H1 (cell line): ENCODE results near the gene RAB3C. TPM values are rescaled to one million over a fixed set of nuclear protein-coding genes. Genes with fewer than 3 reads are reported as not detected.

ENCODE experiments used
- CTCF ChIA-PET: fragments of 300-600 bp; sonication (Branson Sonifier 250); formaldehyde crosslinking; loops from one replicate; lab custom pipeline; 2021; ENCODE audit not compliant: partially characterized antibody; lab: Charles Lee
- POLR2A ChIA-PET: fragments of 300-600 bp; sonication (Branson Sonifier 250); formaldehyde crosslinking; loops from one replicate; lab custom pipeline; 2021; ENCODE audit warnings: inconsistent platforms; ENCODE audit not compliant: partially characterized antibody; lab: Charles Lee
- DNase-seq, 2 experiments: peaks; one replicate each; pipeline versions ENCODE4 v3.0.0 to v3.0.0-alpha.2; 2010 to 2022; ENCODE audit warnings: low spot score in 2 of 2, low read depth in 1 of 2, mixed read lengths in 1 of 2
- FAIRE-seq: peaks from 2 replicates; lab custom pipeline; 2011; peaks lifted over from hg19 to GRCh38; lab: Jason Lieb, UNC
- H2AFZ ChIP-seq: 2 replicates; pipeline ENCODE4 v1.8.1; 2012; ENCODE audit warnings: low read length, inconsistent platforms
- H2AK5ac ChIP-seq: 2 replicates; pipeline ENCODE4 v1.6.1; 2013; ENCODE audit warnings: low read depth, low read length
- H2BK120ac ChIP-seq: replicated peaks from 2 replicates; pipeline ENCODE3; 2013; ENCODE audit warnings: low read depth, low read length, inconsistent platforms
- H2BK12ac ChIP-seq: 2 replicates; pipeline ENCODE4 v1.6.1; 2013; ENCODE audit warnings: low read depth, low read length
- H2BK15ac ChIP-seq: 2 replicates; pipeline ENCODE4 v1.6.1; 2013; ENCODE audit warnings: low read length
- H2BK20ac ChIP-seq: 2 replicates; pipeline ENCODE4 v1.6.1; 2013; ENCODE audit warnings: low read length
- H2BK5ac ChIP-seq: 2 replicates; pipeline ENCODE4 v1.6.1; 2013; ENCODE audit warnings: low read depth, low read length
- H3K14ac ChIP-seq: 2 replicates; pipeline ENCODE4 v1.6.1; 2013; ENCODE audit warnings: inconsistent platforms; ENCODE audit not compliant: insufficient read length
- H3K18ac ChIP-seq: 2 replicates; pipeline ENCODE4 v1.6.1; 2013; ENCODE audit warnings: low read length; ENCODE audit errors: extremely low read depth
- H3K23ac ChIP-seq: 2 replicates; pipeline ENCODE4 v1.6.1; 2013; ENCODE audit warnings: inconsistent platforms; ENCODE audit not compliant: insufficient read length
- H3K23me2 ChIP-seq: 2 replicates; pipeline ENCODE4 v1.6.1; 2013; ENCODE audit warnings: low read depth, low read length
- H3K27ac ChIP-seq: 2 replicates; pipeline ENCODE4 v1.6.1; 2011; ENCODE audit warnings: low read depth, low read length, inconsistent platforms
- H3K27me3 ChIP-seq, 4 experiments: replicated peaks in 1 of 4; 1 replicate in 1 of 4; 2 replicates in 3 of 4; pipeline versions ENCODE4 v1.6.1 to v1.8.1; 2011 to 2013; ENCODE audit warnings: low read length in 3 of 4, mild to moderate bottlenecking in 3 of 4, inconsistent platforms in 2 of 4, mixed read lengths in 2 of 4, moderate library complexity in 1 of 4; ENCODE audit not compliant: control insufficient read depth in 3 of 4, insufficient read depth in 3 of 4; ENCODE audit errors: extremely low read depth in 1 of 4
- H3K36me3 ChIP-seq, 4 experiments: 2 replicates each; pipeline versions ENCODE4 v1.6.1 to v1.8.1; 2011 to 2013; ENCODE audit warnings: mild to moderate bottlenecking in 4 of 4, low read length in 3 of 4, moderate library complexity in 2 of 4, control low read depth in 1 of 4, inconsistent platforms in 1 of 4; ENCODE audit not compliant: insufficient read depth in 4 of 4, control insufficient read depth in 2 of 4
- H3K4ac ChIP-seq: replicated peaks from 2 replicates; pipeline ENCODE3; 2013; ENCODE audit warnings: low read length, low read depth, mixed read lengths, inconsistent platforms; ENCODE audit not compliant: insufficient read length
- H3K4me1 ChIP-seq, 4 experiments: replicated peaks in 1 of 4; 1 replicate in 1 of 4; 2 replicates in 3 of 4; pipeline versions ENCODE4 v1.6.1 to v1.8.1; 2011 to 2013; ENCODE audit warnings: low read length in 3 of 4, inconsistent platforms in 2 of 4, mixed read lengths in 1 of 4; ENCODE audit not compliant: insufficient read depth in 4 of 4, control insufficient read depth in 3 of 4
- H3K4me2 ChIP-seq, 2 experiments: 2 replicates each; pipeline versions ENCODE4 v1.6.1 to v1.8.1; 2011 to 2013; ENCODE audit warnings: low read depth in 2 of 2, low read length in 2 of 2, control low read depth in 1 of 2, inconsistent platforms in 1 of 2, mild to moderate bottlenecking in 1 of 2; ENCODE audit not compliant: insufficient read depth in 1 of 2
- H3K4me3 ChIP-seq, 4 experiments: fragments of 200-600, 300-600 bp in 1 of 4; sonication (generic), shearing (Covaris generic), sonication (Bioruptor Twin) in 1 of 4; 2 replicates each; pipeline versions ENCODE4 v1.5.1 to v1.8.1; 2011 to 2016; ENCODE audit warnings: low read length in 4 of 4, low read depth in 3 of 4, control low read depth in 2 of 4, inconsistent platforms in 2 of 4, mild to moderate bottlenecking in 2 of 4, mixed read lengths in 1 of 4, moderate library complexity in 1 of 4; ENCODE audit not compliant: insufficient read depth in 2 of 4; ENCODE audit errors: extremely low read depth in 1 of 4
- H3K56ac ChIP-seq: replicated peaks from 2 replicates; pipeline ENCODE3; 2013; ENCODE audit warnings: low read depth, mild to moderate bottlenecking, mixed read lengths, low read length, inconsistent platforms; ENCODE audit not compliant: insufficient read length
- H3K79me1 ChIP-seq: 2 replicates; pipeline ENCODE4 v1.6.1; 2013; ENCODE audit warnings: low read depth, low read length, control low read depth
- H3K79me2 ChIP-seq, 2 experiments: 2 replicates each; pipeline versions ENCODE4 v1.6.1 to v1.8.1; 2012 to 2013; ENCODE audit warnings: low read length in 2 of 2, mild to moderate bottlenecking in 2 of 2, inconsistent platforms in 1 of 2; ENCODE audit not compliant: insufficient read depth in 2 of 2, control insufficient read depth in 1 of 2
- H3K9ac ChIP-seq, 4 experiments: replicated peaks in 1 of 4; 1 replicate in 1 of 4; 2 replicates in 3 of 4; pipeline versions ENCODE4 v1.6.1 to v1.8.1; 2011 to 2013; ENCODE audit warnings: low read depth in 3 of 4, low read length in 3 of 4, control low read depth in 2 of 4, mild to moderate bottlenecking in 2 of 4, moderate library complexity in 2 of 4, inconsistent platforms in 1 of 4; ENCODE audit errors: extremely low read depth in 1 of 4
- H3K9me3 ChIP-seq, 2 experiments: 2 replicates each; pipeline versions ENCODE4 v1.6.1 to v1.8.1; 2012 to 2013; ENCODE audit warnings: mild to moderate bottlenecking in 2 of 2, moderate library complexity in 2 of 2, control low read depth in 1 of 2, inconsistent platforms in 1 of 2, low read depth in 1 of 2, low read length in 1 of 2, mixed read lengths in 1 of 2; ENCODE audit not compliant: insufficient read depth in 2 of 2
- H4K20me1 ChIP-seq, 2 experiments: replicated peaks in 1 of 2; 2 replicates each; pipeline versions ENCODE3 to v1.8.1; 2011 to 2013; ENCODE audit warnings: inconsistent platforms in 2 of 2, low read length in 2 of 2, mild to moderate bottlenecking in 1 of 2; ENCODE audit not compliant: insufficient read depth in 2 of 2, control insufficient read depth in 1 of 2
- H4K5ac ChIP-seq: 2 replicates; pipeline ENCODE4 v1.6.1; 2013; ENCODE audit warnings: low read length, low read depth, mixed read lengths, inconsistent platforms; ENCODE audit not compliant: insufficient read length
- H4K8ac ChIP-seq: 2 replicates; pipeline ENCODE4 v1.8.0; 2013; ENCODE audit warnings: mild to moderate bottlenecking, moderate library complexity, low read length, inconsistent platforms; ENCODE audit not compliant: insufficient read depth; ENCODE audit errors: extremely low read depth
- H4K91ac ChIP-seq: replicated peaks from 2 replicates; pipeline ENCODE3; 2013; ENCODE audit warnings: low read length, mixed read lengths, inconsistent platforms; ENCODE audit not compliant: insufficient read length
- BCL11A ChIP-seq, 2 experiments: IDR thresholded peaks; one replicate each; pipeline ENCODE4 v1.6.1; 2011; ENCODE audit warnings: low read depth in 2 of 2, low read length in 2 of 2, mild to moderate bottlenecking in 2 of 2
- CBX5 ChIP-seq: fragments of 300-800, 300-1000 bp; sonication (generic); IDR thresholded peaks from 2 replicates; pipeline ENCODE4 v1.7.1; 2016; ENCODE audit warnings: antibody characterized with exemption, low read length, low read depth
- CBX8 ChIP-seq: fragments of 300-800, 300-1000 bp; sonication (generic); IDR thresholded peaks from 2 replicates; pipeline ENCODE4 v1.7.1; 2016; ENCODE audit warnings: low read depth, low read length, borderline replicate concordance
- CEBPB ChIP-seq: IDR thresholded peaks from 2 replicates; pipeline ENCODE4 v1.6.1; 2012; ENCODE audit warnings: low read depth, low read length
- EGR1 ChIP-seq: IDR thresholded peaks from 2 replicates; pipeline ENCODE4 v1.6.1; 2011; ENCODE audit warnings: low read depth, low read length, borderline replicate concordance
- EZH2 ChIP-seq: fragments of 200-600 bp; sonication (generic); IDR thresholded peaks from 2 replicates; pipeline ENCODE4 v1.7.1; 2012; ENCODE audit warnings: low read depth, mild to moderate bottlenecking, moderate library complexity, low read length, inconsistent platforms; ENCODE audit not compliant: severe bottlenecking
- GTF2F1 ChIP-seq: IDR thresholded peaks from 2 replicates; pipeline ENCODE4 v1.6.1; 2012; ENCODE audit warnings: low read depth, low read length, improper control_type of control experiment, borderline replicate concordance
- POU5F1 ChIP-seq: IDR thresholded peaks from 2 replicates; pipeline ENCODE4 v1.6.1; 2011; ENCODE audit warnings: low read depth, mild to moderate bottlenecking, low read length, moderate library complexity
- RXRA ChIP-seq: IDR thresholded peaks from 2 replicates; pipeline ENCODE4 v1.6.1; 2011; ENCODE audit warnings: low read depth, mild to moderate bottlenecking, low read length, moderate library complexity; ENCODE audit not compliant: insufficient read depth
- SIN3A ChIP-seq, 2 experiments: IDR thresholded peaks in 1 of 2; conservative IDR thresholded peaks in 1 of 2; 2 replicates each; pipeline ENCODE4 v1.6.1; 2011 to 2012; ENCODE audit warnings: low read length in 2 of 2, improper control_type of control experiment in 1 of 2, low read depth in 1 of 2, mild to moderate bottlenecking in 1 of 2
- SRF ChIP-seq: IDR thresholded peaks from 2 replicates; pipeline ENCODE4 v1.6.1; 2011; ENCODE audit warnings: mild to moderate bottlenecking, low read depth, low read length, moderate library complexity
- TBP ChIP-seq: IDR thresholded peaks from 2 replicates; pipeline ENCODE4 v1.6.1; 2011; ENCODE audit warnings: low read depth, low read length, improper control_type of control experiment
- TCF12 ChIP-seq: IDR thresholded peaks from 2 replicates; pipeline ENCODE4 v1.6.1; 2011; ENCODE audit warnings: low read depth, mild to moderate bottlenecking, low read length
- TEAD4 ChIP-seq: IDR thresholded peaks from 2 replicates; pipeline ENCODE4 v1.6.1; 2012; ENCODE audit warnings: low read depth, low read length, inconsistent platforms, mixed read lengths
- YY1 ChIP-seq: IDR thresholded peaks from 2 replicates; pipeline ENCODE4 v1.6.1; 2011; ENCODE audit warnings: low read depth, mild to moderate bottlenecking, low read length
- WGBS, 2 experiments: shearing (Covaris generic) in 1 of 2; methylation state at CpG; one replicate each; pipeline versions ENCODE4 v1.1.6 to v1.1.7; 2013 to 2015; ENCODE audit warnings: low lambda C conversion rate in 2 of 2, mixed read lengths in 2 of 2, inconsistent platforms in 1 of 2, low coverage in 1 of 2, missing lambda C conversion rate in 1 of 2; ENCODE audit not compliant: insufficient replicate concordance in 2 of 2, insufficient coverage in 1 of 2, insufficient read length in 1 of 2; ENCODE audit errors: extremely low coverage in 1 of 2, missing lambda C conversion rate in 1 of 2; 5-methylcytosine and 5-hydroxymethylcytosine counted together
- polyA plus RNA-seq, 7 experiments: library from polyadenylated mRNA; depleted of rRNA in 3 of 7; stranded (reverse) in 5 of 7; unstranded in 2 of 7; fragments of >200 nt in 5 of 7; fragments of 200-250 nt in 2 of 7; gene quantifications; 1 replicate in 5 of 7; 2 replicates in 1 of 7; 4 replicates in 1 of 7; pipeline versions ENCODE4 v1.2.1 to v1.2.3, GENCODE V29; 2011 to 2013; ENCODE audit warnings: missing spikeins in 2 of 7, mixed read lengths in 2 of 7
- total RNA-seq: library from RNA; stranded (reverse); fragmentation: NEBNext Ultra II Directional; extraction: Animal tissue kit (Norgen Biotek cat#: 25700); gene quantifications from 2 replicates; pipeline ENCODE4 v1.2.1, GENCODE V29; 2021

The RAB3C gene
- total and polyA plus RNA-seq, 2 of the 8 experiments (the other 6 are each of a cell fraction or from before 2014, with no cell fraction given): 14.7 to 18.3 TPM

- Histone ChIP-seq H2BK5ac (no peak overlapping the region), H3K79me2 (no peaks in the 10 kb centered on the region), H3K9ac (no peak overlapping the region), H2AFZ (no peak overlapping the region), H3K27ac (no peak overlapping the region), H2BK12ac (no peak overlapping the region), H4K20me1 (no peaks in the 10 kb centered on the region), H3K18ac (no peak overlapping the region), H3K14ac (no peak overlapping the region), H3K4ac (no peak overlapping the region), H4K91ac (no peak overlapping the region), H3K4me2 (no peak overlapping the region), H4K5ac (no peak overlapping the region), H3K27me3 (no peaks in the 10 kb centered on the region), H3K36me3 (no peaks in the 10 kb centered on the region), H3K4me3 (no peak overlapping the region), H2BK15ac (no peak overlapping the region), H3K9me3 (no peaks in the 10 kb centered on the region), H3K4me1 (no peaks in the 10 kb centered on the region), H2BK20ac (no peak overlapping the region), H2BK120ac (no peak overlapping the region), H3K79me1 (no peaks in the 10 kb centered on the region), H4K8ac (no peak overlapping the region), H2AK5ac (no peak overlapping the region), H3K23ac (no peak overlapping the region), H3K23me2 (no peaks in the 10 kb centered on the region), H3K56ac (no peak overlapping the region)
- no peak for TF ChIP-seq CBX5
- no peak for TF ChIP-seq SIN3A (conservative IDR thresholded peaks at IDR 0.05 in 1 of 2, IDR thresholded peaks at IDR 0.05 in 1 of 2; ENCODE audit: low read depth in 1 of 2, low read length in 2 of 2)
- TF ChIP-seq TBP: no peak
- TF ChIP-seq CBX8: no peak
- TF ChIP-seq EZH2: no peak
- no peak for TF ChIP-seq RXRA
- no peak for TF ChIP-seq BCL11A (IDR thresholded peaks at IDR 0.05; ENCODE audit: low read depth in 2 of 2, low read length in 2 of 2)
- TF ChIP-seq SRF: no peak
- no peak for TF ChIP-seq TCF12
- no peak for TF ChIP-seq YY1
- TF ChIP-seq EGR1: no peak
- no peak for TF ChIP-seq GTF2F1
- no peak for TF ChIP-seq POU5F1
- no peak for TF ChIP-seq TEAD4
- TF ChIP-seq CEBPB: no peak
- DNase-seq (no peak), FAIRE-seq (no peak)
- WGBS, 2 experiments: 98% methylated on average over 4 of the region's 4 CpGs; no CpG with 5 or more reads in 1 of the 2 experiments
- POLR2A ChIA-PET: no interaction called here
- CTCF ChIA-PET: interaction anchor here (0.9 to 10.0 kb wide), 4 partner anchors 11 to 112 kb away, joined by 3 to 206 read pairs (median 22); no protein-coding TSS in a partner anchor
These were observed 315.1 kb downstream of the RAB3C start for GRCh38 chr5:58898006-58898405.
